ENCODE results near the gene LMX1B. TPM values are rescaled to one million over a fixed set of nuclear protein-coding genes. Genes with fewer than 3 reads are reported as not detected.
"Not testable (repeated sequence)": the region's sequence is repeated elsewhere in the genome, so short reads cannot be mapped to it uniquely, and the experiment has no call there.

Gene LMX1B
- total RNA-seq, 2 donors from 2014 or later = 0.14 TPM; not detected in 1

DNA sequence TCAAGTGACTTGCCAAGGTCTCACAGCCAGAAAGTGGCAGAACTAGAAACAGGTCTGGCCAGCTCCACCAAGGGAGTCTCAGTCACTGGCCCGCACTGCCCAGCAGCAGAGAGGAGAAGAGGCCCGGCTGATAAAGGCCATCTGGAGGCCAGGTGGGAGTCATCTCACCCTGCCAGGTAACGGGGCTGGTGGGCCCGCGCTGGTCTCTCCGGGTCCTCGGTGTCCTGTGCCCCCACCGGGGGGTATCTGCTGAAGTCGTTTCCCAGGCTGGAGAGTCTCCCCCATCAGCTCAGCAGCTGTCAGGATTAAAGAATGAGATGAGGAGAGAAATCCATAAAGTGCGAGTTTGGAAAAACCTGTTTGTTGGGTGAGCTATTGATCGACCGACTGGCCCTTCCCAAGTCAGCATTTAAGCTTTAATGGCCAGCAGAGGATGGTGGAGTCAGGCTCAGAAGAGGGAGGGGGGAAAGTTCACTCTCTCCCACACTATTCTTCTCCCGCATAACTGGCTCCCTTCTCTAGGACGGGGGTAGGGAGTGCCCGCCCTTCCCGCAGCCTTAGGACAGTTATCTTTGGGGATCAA lies 30.3 kb downstream of the LMX1B start:
- ATAC-seq (no peak), DNase-seq (no peak)
- intact Hi-C loops (cut with DNase I, micrococcal nuclease) = no loop called here

DNA sequence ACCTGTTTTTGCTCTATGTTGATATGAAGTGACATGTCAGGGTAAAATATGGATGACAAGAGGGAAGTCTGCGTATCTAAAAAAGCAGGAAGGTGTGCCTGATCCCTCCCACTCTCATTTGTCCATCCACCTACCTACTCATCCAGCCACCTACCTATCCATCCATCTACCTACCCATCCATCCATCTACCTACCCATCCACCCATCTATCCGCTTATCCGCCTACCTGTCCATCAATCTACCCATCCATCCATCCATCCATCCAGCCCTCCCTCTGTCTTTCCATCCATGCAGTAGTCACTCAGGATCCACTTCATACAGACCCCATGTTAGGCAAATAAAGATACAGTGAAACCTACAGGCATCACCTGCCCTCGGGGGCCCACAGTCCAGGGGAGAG lies 32.4 kb downstream of the LMX1B start:
- intact Hi-C loops (cut with DNase I, micrococcal nuclease) = no loop called here
- DNase-seq (no peak), ATAC-seq (no peak)

DNA sequence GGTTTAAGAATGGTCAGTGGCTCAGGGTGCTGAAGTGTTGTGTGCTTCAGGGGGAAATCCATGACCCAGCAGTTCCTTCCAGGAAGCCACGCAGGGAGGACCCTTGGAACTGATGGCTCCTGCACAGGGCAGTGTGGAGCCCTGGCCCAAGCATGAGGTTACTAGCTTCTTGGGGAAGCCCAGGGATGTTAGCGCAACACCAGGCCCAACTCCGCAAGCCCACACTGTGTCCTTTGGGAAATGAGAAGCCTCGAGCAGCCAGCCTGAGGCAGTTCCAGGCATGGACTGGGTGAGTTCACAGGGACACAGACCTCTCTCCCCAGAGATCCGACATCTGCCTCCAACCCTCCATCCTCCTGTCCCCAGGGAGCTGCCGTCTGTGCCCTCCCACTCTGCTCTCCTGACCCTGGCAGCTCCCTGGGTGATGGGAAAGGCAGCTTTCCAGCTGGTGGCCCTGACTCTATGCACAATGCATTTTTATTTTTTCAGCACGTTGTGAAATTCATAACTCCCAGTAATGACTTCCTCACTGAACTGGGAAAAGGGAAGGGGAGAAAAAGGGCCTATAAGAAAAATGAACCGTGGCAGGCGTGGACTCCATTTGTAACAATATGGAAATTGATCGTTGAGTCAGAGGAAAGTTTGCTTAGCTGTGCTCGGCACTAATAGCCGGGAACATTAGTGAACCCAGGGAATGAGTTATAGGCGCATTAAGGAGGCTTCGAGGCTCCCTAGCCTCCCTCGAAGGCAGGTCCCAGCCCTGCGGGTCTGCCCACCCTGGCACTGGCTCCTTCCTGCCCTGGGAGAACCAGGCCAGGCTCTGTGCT lies 34.1 kb downstream of the LMX1B start:
- DNase-seq (no peak), ATAC-seq (no peak)
- intact Hi-C loops (cut with DNase I, micrococcal nuclease) = no loop called here

DNA sequence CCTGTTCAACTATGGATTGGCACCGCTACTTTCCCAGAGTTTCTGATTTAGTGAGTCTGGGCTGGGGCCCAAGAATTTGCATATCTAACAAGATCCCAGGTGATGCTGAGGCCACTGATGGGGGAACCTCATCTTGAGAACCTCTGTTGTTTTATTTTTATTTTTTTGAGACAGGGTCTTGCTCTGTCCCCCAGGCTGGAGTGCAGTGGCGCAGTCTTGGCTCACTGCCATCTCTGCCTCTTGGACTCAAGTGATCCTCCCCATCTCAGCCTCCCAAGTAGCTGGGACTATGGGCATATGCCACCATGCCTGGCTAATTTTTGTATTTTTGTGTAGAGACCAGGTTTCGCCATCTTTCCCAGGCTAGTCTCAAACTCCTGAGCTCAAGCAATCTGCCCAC lies 35.7 kb downstream of the LMX1B start:
- DNase-seq = no peak
- intact Hi-C loops (cut with DNase I, micrococcal nuclease) = no loop called here
- ATAC-seq = no peak

DNA sequence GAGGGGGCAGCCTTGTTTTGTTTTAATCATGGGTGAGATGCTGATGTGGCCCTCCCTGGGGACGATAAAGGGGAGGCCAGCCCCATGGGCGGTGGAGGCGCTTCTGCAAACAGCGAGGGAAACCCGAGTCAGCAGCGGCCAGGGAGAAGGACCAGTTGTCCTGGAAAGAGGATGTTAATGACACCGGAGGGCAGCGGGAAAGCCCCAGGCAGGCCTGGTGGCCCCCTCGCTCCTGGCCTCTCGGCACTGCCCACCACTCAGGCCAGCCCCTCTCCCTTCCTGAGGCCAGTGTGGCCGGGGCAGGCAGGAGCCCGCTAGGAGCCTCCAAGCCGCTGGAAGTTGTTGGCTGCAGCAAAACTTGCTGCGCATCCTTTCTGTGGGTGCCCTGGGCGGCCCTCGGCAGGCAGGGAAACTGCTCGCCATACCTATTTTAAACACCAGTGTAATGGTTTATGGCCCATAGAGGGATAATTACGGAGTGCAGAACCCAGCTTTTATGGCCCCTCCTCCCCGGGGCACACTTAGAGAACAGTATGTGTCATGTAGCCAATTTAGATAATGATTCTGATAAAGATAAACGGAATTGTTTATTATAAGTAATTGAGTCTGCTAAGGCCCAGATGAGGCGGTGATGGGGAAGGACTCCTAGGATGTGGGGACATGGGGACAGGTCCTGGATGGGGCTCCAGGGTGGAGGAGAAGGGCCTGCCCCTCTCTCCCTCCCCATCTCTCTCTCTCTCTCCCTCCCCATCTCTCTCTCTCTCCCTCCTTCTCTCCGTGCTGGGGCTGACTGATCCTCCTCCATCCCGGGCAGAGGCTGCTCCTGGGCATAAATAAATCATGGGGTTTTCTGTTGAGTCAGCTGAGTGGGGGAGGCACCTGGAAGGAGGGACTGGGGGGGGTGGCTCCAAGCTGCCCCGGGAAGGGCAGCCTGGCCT lies 36.9 kb downstream of the LMX1B start:
- peak in 1 of 2 donors; percentile 23 for DNase-seq
- peak; percentile 86 for ATAC-seq
- intact Hi-C loops (cut with DNase I, micrococcal nuclease) = no loop called here

DNA sequence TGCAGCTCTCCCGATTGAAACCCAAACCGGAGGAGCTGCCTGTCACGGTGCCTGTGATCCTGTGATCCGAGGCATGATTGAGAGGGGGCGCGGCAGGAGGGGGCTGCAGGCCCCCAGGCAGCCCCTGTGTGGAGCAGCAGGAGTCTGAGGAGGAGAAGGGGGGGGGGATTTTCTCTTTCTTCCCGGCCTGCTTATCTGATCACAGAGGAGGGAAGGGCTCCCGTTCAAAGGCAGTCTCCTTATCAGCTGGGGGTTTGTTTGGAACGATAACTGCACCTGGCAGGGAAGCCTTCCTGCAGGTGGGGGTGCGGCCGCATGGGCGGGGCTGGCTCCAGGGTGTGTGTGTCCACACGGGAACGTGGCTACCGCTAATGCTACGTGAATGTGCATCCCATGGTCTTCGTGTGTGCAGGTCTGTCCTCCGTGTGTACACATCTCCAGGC lies 38.4 kb downstream of the LMX1B start:
- intact Hi-C loops (cut with DNase I, micrococcal nuclease) = no loop called here
- ATAC-seq (peak; percentile 88), DNase-seq (peak; percentile 48 to 72)

DNA sequence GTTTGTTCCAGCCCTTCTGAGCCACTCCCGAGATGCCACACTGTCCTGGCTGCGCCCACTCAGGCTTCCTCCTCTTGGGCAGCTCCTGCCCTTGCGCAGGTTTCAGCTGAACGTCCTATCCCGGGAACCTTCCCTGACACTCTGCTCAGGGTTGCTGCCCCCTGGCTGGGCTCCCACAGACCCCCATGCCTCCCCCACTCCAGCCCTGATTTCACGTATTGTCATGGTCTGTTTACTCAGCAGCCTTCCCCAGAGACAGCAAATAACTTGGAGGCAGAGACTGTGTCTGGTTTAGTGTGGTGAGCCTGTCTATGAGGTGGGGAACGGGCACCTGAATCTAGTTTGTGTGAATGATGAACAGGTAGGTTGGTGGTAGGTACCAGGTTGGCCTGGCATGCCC lies 40.4 kb downstream of the LMX1B start:
- ATAC-seq (no peak), DNase-seq (no peak)
- intact Hi-C loops (cut with DNase I, micrococcal nuclease) = no loop called here

DNA sequence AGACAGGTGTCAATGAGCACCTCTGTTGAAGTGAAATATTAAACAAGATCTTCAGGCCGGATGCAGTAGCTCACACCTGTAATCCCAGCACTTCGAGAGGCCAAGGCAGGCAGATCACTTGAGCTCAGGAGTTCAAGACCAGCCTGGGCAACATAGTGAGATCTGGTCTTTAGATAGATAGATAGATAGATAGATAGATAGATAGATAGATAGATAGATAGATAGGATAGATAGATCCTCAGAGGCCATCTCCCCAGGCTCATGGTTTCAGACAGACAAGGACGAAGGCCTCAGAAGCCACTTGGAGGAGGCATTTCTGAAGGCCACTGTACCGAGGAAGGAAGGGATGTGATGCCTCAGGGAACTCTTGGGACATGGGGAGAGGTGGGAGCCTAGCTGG lies 42.5 kb downstream of the LMX1B start:
- DNase-seq; ATAC-seq; intact Hi-C loops (cut with DNase I, micrococcal nuclease): not testable (repeated sequence)

DNA sequence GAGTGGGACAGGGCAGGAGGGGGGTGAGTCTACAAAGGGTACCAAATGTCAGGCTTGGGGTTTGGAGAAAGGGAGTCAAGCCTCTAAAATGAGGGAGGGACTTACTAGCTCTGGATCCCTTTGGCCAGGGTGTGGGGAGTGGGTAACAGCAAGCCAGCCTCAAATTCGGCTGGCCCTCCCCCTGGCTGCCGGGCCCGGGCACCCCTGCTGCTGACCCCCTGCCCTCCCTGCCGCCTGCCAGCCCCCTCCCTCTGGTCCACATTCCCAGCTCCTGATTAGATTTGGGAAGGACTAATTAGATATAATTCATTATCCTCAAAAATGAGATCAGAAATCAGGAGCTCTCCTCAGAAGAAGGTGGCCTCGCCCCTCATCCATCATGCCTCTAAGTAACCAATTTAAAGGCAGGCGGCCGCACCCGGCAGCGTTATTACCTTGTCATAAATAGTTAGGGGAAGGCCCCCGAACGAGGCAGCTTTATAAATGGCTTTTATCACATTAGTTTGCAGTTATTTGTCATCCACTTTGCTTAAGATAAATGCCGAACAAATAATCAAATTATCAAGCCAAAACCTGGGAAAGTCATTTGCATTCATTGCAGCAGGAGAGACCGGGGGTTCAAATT lies 44.6 kb downstream of the LMX1B start:
- DNase-seq (no peak), ATAC-seq (no peak)
- intact Hi-C loops (cut with DNase I, micrococcal nuclease) = no loop called here

DNA sequence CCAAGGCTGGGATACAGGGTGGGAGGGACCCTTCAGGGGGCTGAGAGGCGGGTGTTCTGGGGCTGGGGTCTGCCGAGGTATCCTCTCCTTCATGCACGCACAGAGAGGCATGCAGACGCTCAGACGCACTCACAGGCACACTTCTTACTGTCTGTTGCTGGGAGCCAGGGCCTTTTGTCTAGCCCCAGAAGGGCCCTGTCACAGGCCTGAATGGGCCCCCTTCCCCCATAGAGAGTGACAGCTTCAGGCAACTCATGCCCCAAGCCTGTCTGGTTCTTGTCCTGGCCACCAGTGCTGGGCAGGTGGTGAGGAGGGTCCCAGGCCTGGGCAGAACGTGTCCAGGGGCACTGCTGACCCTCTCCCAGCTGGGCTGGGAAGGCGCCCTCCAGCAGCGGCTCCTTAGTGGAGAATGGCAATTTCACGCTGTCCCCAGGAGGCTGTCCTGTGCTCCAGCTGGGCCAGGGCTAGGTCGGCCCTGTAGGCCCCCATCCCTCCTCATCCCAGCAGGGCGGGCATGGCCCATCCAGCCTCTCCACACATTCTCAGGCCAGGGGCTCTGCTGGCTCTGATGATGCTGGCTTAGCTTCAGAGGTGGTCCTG lies 45.3 kb downstream of the LMX1B start:
- DNase-seq = no peak
- ATAC-seq = no peak
- intact Hi-C loops (cut with DNase I, micrococcal nuclease) = no loop called here

DNA sequence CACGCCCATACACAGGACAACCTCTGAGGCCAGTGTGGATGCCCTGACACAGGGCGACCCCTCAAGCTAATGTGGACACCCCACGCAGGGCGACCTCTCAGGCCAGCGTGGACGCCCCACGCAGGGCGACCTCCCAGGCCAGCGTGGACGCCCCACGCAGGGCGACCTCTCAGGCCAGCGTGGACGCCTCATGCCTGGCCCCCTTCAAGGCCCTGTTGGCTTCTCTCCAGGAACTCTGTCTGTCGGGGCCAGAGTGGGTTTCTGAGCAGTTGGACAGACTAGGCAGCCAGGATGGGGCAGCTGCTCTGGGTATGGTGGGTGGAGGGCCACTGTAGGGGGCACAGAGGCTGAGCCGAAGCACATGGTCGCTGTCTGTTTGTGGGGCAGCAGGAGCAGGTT lies 47.4 kb downstream of the LMX1B start:
- DNase-seq = no peak
- ATAC-seq = no peak
- intact Hi-C loops (cut with DNase I, micrococcal nuclease) = no loop called here

DNA sequence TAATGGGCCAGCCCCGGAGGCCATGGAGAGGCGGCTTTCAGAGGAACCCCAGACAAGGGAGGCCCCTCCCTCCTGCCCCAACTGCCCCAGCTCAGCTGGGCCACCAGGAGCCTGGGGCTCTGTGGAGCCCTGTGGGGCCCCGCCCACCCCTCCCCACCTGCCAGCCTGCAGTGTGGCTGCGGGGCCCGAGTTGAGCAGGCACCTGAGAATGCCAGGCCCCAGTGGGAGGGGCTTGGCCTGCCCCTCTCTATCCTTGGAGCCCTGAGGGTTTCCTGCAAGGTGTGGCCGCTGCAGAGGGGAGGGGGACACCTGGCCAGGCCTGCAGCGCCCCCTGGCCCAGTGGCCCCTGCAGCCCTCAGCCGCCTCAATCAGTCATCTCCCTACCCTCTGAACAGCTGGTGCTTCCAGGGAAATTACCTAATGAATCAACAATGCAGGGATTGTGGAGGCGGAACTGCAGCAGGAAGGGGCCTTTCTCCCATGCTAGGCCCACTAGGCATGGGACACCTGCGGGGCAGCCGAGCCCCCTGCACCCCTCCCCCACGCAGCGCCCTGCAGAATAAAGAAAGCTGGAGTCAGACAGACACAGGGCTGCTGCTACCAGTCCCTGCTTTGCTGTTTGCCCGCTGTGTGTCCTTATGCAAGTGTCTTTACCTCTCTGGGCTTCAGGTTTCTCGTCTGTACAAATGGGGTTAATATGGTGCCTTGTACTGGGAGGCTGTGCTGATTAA lies 48.0 kb downstream of the LMX1B start:
- intact Hi-C loops (cut with DNase I, micrococcal nuclease) = no loop called here
- ATAC-seq (peak; percentile 16), DNase-seq (no peak)

DNA sequence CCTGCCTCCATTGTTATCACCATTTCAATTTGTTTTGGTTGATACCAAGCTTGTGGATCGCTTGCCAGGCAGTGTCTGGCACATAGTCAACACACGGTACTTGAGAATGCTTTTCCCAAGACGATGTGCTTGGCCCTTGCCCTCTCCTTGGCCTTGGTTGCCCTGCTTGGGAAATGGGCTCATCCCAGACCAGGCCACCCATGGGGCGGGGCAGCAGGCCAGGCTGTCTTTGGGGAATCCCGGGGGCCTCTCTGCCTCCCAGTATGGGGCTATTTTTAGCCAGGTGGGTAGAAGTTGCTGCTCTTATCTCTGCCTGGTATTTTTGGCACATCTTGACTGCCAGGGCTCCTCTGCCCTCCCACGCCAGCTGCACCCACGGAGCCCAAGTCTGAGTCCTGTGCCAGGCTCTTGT lies 49.9 kb downstream of the LMX1B start:
- no peak for ATAC-seq
- intact Hi-C loops (cut with DNase I, micrococcal nuclease) = no loop called here
- DNase-seq = no peak

DNA sequence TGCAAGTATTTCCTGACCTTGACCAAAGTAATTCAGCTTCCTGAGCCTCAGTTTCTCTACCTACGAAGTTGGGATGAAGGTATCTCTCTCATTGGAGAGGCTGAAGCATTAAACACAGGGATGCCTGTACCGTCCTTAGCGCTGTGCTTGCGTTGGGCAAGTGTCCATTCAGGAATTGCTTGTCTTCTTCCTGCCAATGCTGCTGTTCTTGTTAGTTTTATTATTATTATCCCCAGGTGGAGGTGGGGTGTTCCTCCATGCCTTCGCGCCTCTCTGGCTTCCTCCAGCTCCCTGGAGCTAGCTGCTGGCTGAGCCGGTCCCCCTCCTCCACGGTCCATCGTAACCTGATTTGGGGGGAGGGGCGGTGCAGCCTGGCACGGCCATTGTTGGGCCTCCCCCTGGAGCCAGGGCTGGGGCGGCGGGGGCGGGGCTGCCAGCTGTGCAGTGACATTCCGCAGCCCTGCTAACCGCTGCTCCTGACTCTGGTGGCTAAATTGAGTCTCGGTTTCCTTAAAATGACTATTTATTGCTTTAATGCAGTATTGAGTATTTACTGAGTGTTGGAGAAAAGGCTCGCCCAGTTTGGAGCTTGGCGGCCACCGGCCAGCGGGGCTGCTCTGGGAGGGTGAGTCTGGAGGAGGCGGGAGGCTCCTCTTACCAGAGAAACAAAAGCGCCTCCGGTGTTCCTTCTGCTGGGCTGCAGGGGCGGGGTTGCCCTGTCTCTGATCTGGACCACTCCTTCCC lies 51.3 kb downstream of the LMX1B start:
- intact Hi-C loops (cut with DNase I, micrococcal nuclease) = no loop called here
- DNase-seq (no peak), ATAC-seq (no peak)

DNA sequence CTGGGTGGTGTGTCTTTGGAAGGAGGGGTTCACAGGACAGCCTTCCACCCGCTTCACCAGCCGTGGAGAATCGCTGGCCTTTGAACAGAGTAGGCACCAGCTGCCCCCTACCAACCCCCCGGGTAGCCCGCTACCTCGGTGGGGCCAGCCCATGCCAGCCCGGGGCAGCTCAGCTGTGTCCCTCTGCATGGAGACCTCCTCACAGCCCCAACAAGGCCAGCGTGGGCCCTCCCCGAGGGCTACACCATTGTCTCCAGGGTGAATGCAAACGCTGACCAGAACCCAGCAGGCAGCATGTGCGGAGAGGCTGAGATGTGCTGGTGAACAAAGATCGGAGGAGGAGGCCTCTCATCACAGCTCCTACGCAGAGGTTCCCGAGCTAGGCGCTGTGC lies 51.9 kb downstream of the LMX1B start:
- intact Hi-C loops (cut with DNase I, micrococcal nuclease) = no loop called here
- no peak for ATAC-seq

DNA sequence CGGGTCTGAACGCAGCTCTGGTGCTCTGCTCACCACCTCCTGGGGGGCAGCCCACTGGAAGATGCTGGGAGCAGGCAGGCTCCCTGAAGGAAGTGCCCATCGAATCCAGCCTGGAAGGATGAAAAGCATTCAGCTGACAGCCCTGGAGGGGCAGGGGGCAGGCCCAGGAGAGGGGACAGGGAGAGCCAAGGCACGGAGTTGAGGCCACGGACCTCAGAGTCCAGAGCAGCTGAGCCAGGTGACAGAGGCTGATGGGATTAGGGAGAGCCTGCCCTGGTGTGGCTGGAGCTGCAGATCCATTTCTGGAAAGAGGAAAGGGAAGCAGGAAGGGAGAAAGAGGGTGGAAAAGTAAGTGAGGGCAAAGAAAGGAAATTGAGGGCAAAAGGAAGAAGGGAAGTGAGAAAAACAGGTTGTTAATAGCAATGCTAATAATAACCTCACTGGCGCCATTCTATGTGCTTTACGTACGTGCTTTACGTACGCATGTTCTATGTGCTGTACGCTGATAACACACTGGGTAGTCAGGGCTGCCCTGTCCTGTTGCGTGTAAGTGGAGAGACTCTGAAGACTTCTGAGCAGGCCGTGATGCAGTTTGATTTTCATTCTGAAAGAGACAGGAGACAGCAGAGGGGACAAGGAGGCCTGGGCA lies 52.6 kb downstream of the LMX1B start:
- intact Hi-C loops (cut with DNase I, micrococcal nuclease) = no loop called here
- ATAC-seq = no peak
- DNase-seq = no peak

More for the DNA sequence above, 51.9 kb downstream of the LMX1B start:
- no peak for DNase-seq

Measured in left colon (tissue), 2 donors.